CD4-positive, alpha-beta T cell treated with Interleukin-12 subunit alpha and Interleukin-12 subunit beta, for 1 hour (primary cell): Measurements from ENCODE around the gene DNAJB6.

Source experiments
- DNase-seq: peaks from one replicate; pipeline ENCODE4 v3.0.0-alpha.2; 2020

DNAJB6 gene

GRCh38 chr7:157411580-157411979, 74.8 kb downstream of the DNAJB6 start:
- DNase-seq = peak; percentile 62

GRCh38 chr7:157412021-157412443, 75.2 kb downstream of the DNAJB6 start:
- peak; percentile 35 for DNase-seq

- DNase-seq = no peak
Observed at GRCh38 chr7:157412491-157413180, 75.8 kb downstream of the DNAJB6 start.

- no peak for DNase-seq
Observed at GRCh38 chr7:157413881-157414701, 77.3 kb downstream of the DNAJB6 start.

GRCh38 chr7:157414702-157415096, 77.9 kb downstream of the DNAJB6 start:
- no peak for DNase-seq

GRCh38 chr7:157415486-157415885, 78.7 kb downstream of the DNAJB6 start:
- DNase-seq = no peak

- no peak for DNase-seq
Observed at GRCh38 chr7:157416011-157416410, 79.2 kb downstream of the DNAJB6 start.

GRCh38 chr7:157418204-157419034, 81.6 kb downstream of the DNAJB6 start:
- DNase-seq = no peak

- no peak for DNase-seq
Observed at GRCh38 chr7:157419035-157419293, 82.2 kb downstream of the DNAJB6 start.

GRCh38 chr7:157422279-157422678, 85.5 kb downstream of the DNAJB6 start:
- DNase-seq = no peak

- DNase-seq = no peak
Observed at GRCh38 chr7:157423348-157423747, 86.5 kb downstream of the DNAJB6 start.

GRCh38 chr7:157423886-157424565, 87.2 kb downstream of the DNAJB6 start:
- no peak for DNase-seq

- DNase-seq = no peak
Observed at GRCh38 chr7:157425137-157425731, 88.4 kb downstream of the DNAJB6 start.

GRCh38 chr7:157425761-157426160, 89.0 kb downstream of the DNAJB6 start:
- no peak for DNase-seq

- no peak for DNase-seq
Observed at GRCh38 chr7:157426463-157427301, 89.9 kb downstream of the DNAJB6 start.

GRCh38 chr7:157427811-157428553, 91.2 kb downstream of the DNAJB6 start:
- DNase-seq = no peak

GRCh38 chr7:157428554-157428945, 91.7 kb downstream of the DNAJB6 start:
- no peak for DNase-seq

GRCh38 chr7:157429001-157429679, 92.3 kb downstream of the DNAJB6 start:
- DNase-seq = no peak

- no peak for DNase-seq
Observed at GRCh38 chr7:157429680-157430224, 92.9 kb downstream of the DNAJB6 start.

GRCh38 chr7:157430721-157431120, 93.9 kb downstream of the DNAJB6 start:
- no peak for DNase-seq
